Measurements from ENCODE around the gene CD28.

The CD28 gene

DNA sequence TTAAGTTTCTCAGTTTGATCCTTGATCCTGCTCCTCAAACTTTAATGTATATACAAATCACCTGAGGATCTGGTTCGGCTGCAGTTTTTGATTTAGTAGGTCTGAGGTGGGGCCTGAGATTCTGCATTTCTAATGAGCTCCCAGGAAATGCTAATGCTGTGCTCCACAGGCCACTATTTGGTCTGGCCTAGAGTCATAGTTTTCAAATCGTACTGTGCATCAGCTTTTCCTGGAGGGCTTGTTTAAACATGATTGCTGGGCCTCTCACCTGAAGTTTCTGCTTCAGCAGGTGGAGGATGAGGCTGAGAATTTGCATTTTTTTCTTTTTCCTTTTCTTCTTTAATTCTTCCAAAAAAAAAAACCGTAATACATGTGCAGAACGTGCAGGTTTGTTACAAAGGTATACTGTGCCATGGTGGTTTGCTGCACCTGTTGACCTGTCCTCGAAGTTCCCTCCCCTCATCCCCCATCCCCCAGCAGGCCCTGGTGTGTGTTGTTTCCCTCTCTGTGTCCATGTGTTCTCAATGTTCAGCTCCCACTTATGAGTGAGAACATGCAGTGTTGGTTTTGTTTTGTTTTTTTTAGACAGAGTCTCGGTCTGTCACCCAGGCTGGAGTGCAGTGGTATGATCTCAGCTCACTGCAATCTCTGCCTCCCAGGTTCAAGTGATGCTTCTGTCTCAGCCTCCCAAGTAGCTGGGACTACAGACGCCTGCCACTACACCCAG, 42.2 kb upstream of the CD28 start:
- Histone ChIP-seq H3K27me3 (ENCODE audit: insufficient read depth, low read length) (no peaks in the 10 kb centered on the region), H3K4me1 (ENCODE audit: insufficient read depth, low read length, severe bottlenecking) (no peaks in the 10 kb centered on the region), H3K9me3 (ENCODE audit: low read length) (no peaks in the 10 kb centered on the region), H3K36me3 (ENCODE audit: insufficient read depth, low read length) (no peaks in the 10 kb centered on the region), H3F3A (ENCODE audit: insufficient read depth, low read length) (no peaks in the 10 kb centered on the region), H2AFZ (ENCODE audit: low read length) (no peak overlapping the region), H3K9me2 (ENCODE audit: low read depth, low read length) (no peaks in the 10 kb centered on the region), H3K4me2 (ENCODE audit: low read length) (no peak overlapping the region), H3K4me3 (ENCODE audit: low read depth, low read length, poor library complexity, severe bottlenecking) (no peak overlapping the region), H3K9ac (ENCODE audit: low read length) (no peak overlapping the region), H3K79me2 (ENCODE audit: insufficient read depth, low read length) (no peaks in the 10 kb centered on the region), H4K20me1 (ENCODE audit: insufficient read depth, low read length) (no peaks in the 10 kb centered on the region), H3K27ac (ENCODE audit: low read depth, low read length, poor library complexity, severe bottlenecking) (no peak overlapping the region)
- TF ChIP-seq, protein P1, sequence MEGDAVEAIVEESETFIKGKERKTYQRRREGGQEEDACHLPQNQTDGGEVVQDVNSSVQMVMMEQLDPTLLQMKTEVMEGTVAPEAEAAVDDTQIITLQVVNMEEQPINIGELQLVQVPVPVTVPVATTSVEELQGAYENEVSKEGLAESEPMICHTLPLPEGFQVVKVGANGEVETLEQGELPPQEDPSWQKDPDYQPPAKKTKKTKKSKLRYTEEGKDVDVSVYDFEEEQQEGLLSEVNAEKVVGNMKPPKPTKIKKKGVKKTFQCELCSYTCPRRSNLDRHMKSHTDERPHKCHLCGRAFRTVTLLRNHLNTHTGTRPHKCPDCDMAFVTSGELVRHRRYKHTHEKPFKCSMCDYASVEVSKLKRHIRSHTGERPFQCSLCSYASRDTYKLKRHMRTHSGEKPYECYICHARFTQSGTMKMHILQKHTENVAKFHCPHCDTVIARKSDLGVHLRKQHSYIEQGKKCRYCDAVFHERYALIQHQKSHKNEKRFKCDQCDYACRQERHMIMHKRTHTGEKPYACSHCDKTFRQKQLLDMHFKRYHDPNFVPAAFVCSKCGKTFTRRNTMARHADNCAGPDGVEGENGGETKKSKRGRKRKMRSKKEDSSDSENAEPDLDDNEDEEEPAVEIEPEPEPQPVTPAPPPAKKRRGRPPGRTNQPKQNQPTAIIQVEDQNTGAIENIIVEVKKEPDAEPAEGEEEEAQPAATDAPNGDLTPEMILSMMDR (IDR thresholded peaks at IDR 0.05; ENCODE audit: low read length), result no peak
- no peak for TF ChIP-seq EZH2 (IDR thresholded peaks at IDR 0.05; ENCODE audit: borderline replicate concordance, low read length)

DNA sequence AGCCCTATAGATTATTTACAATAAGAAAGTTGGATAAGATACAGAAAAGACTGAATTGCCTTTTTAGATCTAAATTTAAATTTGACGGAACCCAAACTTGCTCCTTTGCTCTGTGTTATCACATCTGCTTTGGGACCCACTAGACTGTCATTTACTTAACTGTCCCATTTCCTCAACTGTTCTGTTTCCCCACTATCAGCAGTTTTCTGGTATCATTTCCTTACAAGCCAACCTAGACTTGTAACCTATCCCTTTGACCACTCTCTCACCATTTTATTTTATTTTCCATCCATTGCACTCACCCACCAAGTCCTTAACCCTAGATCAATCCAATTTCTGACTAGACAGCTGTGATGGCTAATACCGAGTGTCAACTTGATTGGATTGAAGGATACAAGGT, 38.6 kb upstream of the CD28 start:
- Histone ChIP-seq H3K4me1 (ENCODE audit: insufficient read depth, low read length, severe bottlenecking) (no peaks in the 10 kb centered on the region), H3K27me3 (ENCODE audit: insufficient read depth, low read length) (no peaks in the 10 kb centered on the region), H3K9me3 (ENCODE audit: low read length) (no peaks in the 10 kb centered on the region), H3K79me2 (ENCODE audit: insufficient read depth, low read length) (no peaks in the 10 kb centered on the region), H2AFZ (ENCODE audit: low read length) (no peak overlapping the region), H3F3A (ENCODE audit: insufficient read depth, low read length) (no peaks in the 10 kb centered on the region), H3K9me2 (ENCODE audit: low read depth, low read length) (no peaks in the 10 kb centered on the region), H3K4me2 (ENCODE audit: low read length) (no peak overlapping the region), H3K4me3 (ENCODE audit: low read depth, low read length, poor library complexity, severe bottlenecking) (no peak overlapping the region), H3K36me3 (ENCODE audit: insufficient read depth, low read length) (no peaks in the 10 kb centered on the region), H4K20me1 (ENCODE audit: insufficient read depth, low read length) (no peaks in the 10 kb centered on the region), H3K9ac (ENCODE audit: low read length) (no peak overlapping the region), H3K27ac (ENCODE audit: low read depth, low read length, poor library complexity, severe bottlenecking) (no peak overlapping the region)
- TF ChIP-seq EZH2 (IDR thresholded peaks at IDR 0.05; ENCODE audit: borderline replicate concordance, low read length), result no peak
- TF ChIP-seq, protein P1 (IDR thresholded peaks at IDR 0.05; ENCODE audit: low read length), result no peak

DNA sequence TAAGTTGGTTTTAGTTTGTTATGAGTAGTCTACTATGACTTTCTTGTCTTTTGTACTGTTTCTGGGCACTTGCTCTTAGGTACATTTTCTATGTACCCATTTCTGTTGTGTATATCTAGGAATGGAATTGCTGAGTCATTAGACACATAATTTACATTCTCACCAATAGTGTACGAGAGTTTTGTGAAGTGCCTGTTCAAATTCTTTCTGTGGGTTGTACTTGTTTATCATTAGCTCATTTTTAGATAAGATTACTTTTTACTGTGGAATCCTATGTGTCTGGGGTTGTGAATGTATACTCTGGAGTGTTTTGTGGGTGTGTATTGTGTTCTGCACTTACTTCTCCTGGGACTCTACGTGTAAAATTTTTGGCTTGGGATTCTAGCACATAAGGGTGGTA, 36.6 kb upstream of the CD28 start:
- TF ChIP-seq, protein P1 (IDR thresholded peaks at IDR 0.05; ENCODE audit: low read length), result no peak
- TF ChIP-seq EZH2 (IDR thresholded peaks at IDR 0.05; ENCODE audit: borderline replicate concordance, low read length), result no peak
- Histone ChIP-seq H3K27ac (ENCODE audit: low read depth, low read length, poor library complexity, severe bottlenecking) (no peak overlapping the region), H3K9me2 (ENCODE audit: low read depth, low read length) (no peaks in the 10 kb centered on the region), H3F3A (ENCODE audit: insufficient read depth, low read length) (no peaks in the 10 kb centered on the region), H3K4me2 (ENCODE audit: low read length) (no peak overlapping the region), H3K36me3 (ENCODE audit: insufficient read depth, low read length) (no peaks in the 10 kb centered on the region), H3K9me3 (ENCODE audit: low read length) (no peaks in the 10 kb centered on the region), H2AFZ (ENCODE audit: low read length) (no peak overlapping the region), H3K9ac (ENCODE audit: low read length) (no peak overlapping the region), H4K20me1 (ENCODE audit: insufficient read depth, low read length) (no peaks in the 10 kb centered on the region), H3K27me3 (ENCODE audit: insufficient read depth, low read length) (no peaks in the 10 kb centered on the region), H3K79me2 (ENCODE audit: insufficient read depth, low read length) (no peaks in the 10 kb centered on the region), H3K4me3 (ENCODE audit: low read depth, low read length, poor library complexity, severe bottlenecking) (no peak overlapping the region), H3K4me1 (ENCODE audit: insufficient read depth, low read length, severe bottlenecking) (peaks cover 10% of the 10 kb centered on the region)
